Right hindlimb (tissue), 1 donor: ENCODE measurements around the gene UBQLN2.
A peak's percentile ranks its signal among the peaks of the same experiment; 100 is the strongest.
"Not testable (repeated sequence)": the region's sequence is repeated elsewhere in the genome, so short reads cannot be mapped to it uniquely, and the experiment has no call there.

Experiments used
- DNase-seq: peaks from one replicate; pipeline ENCODE4 v3.0.0-alpha.2; 2018

The UBQLN2 gene

DNA sequence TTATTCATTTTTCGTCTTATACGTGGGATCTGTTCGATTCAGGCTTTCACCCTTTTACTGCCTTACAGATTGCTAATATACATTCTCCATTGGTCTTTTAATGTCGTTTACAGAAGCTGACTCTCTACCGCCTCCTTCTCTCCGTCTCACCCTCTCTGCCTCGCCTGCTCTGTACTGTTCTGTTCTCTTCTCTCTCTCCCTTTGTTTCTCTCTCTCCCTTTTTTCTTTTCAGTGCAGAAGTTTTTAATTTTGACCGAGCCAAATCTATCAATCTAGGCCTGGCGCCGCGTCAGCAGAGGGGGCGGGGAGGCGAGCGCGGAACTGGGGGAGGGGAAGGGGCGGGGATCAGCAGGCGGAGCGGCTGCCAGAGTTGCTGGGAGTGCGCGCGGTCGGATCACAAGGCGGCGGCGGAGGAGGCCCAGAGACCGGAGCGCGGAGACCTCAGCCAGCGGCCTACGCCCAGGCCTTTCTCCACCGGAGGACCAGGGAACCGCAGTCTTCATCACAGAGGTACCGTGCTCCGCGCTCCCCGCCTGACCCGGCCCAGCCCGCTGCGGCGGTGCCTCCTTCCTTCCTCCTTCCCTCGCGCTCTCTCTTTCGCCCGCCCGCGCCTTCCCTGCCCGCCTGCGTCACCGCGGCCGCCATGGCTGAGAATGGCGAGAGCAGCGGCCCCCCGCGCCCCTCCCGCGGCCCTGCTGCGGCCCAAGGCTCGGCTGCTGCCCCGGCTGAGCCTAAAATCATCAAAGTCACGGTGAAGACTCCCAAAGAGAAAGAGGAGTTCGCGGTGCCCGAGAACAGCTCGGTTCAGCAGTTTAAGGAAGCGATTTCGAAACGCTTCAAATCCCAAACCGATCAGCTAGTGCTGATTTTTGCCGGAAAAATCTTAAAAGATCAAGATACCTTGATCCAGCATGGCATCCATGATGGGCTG, at the start of gene UBQLN2:
Gene UBQLN2, plus strand, starts transcription at position 397 of the 931 bp plus-strand sequence. Its CDS starts 247 bp downstream, at position 644.
- peak; percentile 90 for DNase-seq

DNA sequence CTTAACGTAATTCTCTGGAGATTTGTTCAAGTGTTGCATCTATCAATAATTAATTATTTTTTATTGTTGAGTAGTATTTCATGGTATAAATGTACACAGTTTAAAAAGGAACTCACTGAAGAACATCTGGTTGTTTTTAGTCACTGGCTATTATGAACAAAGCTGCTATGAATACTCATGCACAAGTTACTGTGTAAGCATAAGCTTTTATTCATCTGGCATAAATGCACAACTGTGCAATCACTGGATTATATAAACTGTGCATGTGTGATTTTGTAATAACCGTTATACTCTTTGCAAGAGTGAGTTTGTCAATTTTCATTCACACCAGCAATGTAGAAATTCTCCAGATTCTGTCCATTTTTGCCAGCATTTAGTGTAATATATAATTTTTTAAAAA, 43.8 kb upstream of the UBQLN2 start:
- DNase-seq = no peak

DNA sequence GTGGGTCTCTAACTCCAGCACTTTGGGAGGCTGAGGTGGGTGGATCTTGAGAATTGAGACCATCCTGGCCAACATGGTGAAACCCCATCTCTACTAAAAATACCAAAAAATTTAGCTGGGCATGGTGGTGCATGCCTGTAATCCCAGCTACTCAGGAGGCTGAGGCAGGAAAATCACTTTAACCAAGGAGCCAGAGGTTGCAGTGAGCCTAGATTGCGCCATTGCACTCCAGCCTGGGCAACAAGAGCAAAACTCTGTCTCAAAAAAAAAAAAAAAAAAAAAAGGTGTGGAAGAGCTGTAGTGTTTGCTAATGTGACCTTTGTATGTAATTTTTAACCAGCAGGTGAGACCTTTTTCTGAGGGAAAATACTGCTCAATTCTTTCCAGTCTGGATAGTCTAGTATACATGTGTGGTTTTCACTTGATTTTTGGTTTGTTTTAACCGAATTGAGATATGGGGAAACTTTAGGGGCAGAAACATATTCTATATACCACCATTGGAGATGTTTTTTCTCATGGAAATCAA, 33.9 kb upstream of the UBQLN2 start:
- DNase-seq = not testable (repeated sequence)

DNA sequence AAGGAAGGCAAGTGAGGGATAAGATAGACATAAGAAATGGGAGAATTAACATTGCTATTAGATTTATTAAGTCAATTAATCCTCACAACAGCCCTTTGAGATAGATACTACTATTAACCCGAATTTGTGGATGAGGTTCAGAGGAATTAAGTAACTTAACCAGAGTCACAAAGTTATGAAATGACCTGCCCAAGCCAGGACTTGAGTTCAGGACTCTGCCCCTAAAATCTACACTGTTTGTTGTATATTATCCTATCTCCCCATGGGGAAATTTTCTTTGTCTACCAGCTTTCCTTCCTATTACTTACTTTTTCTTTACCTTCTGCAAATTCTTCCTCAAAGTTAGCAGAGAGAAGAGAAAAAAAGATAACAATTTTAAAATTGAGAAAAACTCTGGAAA, 33.4 kb upstream of the UBQLN2 start:
- DNase-seq = no peak

DNA sequence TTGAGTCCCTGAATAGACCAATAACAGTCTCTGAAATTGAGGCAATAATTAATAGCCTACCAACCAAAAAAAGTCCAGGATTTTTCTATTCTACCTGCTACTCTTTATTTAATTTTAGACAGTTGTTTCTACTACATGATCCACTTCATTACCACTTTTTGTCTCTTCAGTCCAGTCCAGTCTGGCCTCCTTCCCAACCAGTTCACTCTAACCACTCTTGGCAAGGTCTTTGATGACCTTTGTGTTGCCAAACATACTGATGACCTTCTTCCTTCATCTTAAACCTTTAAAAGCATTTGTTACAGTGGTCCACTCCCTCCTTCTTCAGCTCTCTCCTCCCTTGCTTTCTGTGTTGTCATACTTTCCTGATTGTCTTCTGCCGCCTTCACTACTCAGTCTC, 12.8 kb upstream of the UBQLN2 start:
- DNase-seq = no peak

DNA sequence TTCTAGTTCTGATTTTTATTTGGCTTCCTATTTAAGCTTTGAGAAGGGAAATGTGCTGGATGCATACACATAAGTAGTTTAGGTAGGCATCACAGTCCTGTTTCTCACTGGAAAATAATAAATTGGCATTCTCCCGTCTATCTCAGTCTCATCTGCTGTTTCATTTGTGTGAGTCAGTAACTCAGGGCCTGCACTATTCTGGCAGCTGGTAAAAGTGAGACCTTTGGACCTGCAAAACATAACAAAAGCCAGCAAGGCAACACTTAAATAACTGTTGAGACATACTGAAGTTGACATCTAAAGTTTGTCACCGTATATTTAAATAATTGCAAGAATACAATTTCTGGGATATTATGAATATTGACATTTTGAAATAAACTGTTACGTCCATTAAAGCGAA, 8.6 kb upstream of the UBQLN2 start:
- DNase-seq = no peak

DNA sequence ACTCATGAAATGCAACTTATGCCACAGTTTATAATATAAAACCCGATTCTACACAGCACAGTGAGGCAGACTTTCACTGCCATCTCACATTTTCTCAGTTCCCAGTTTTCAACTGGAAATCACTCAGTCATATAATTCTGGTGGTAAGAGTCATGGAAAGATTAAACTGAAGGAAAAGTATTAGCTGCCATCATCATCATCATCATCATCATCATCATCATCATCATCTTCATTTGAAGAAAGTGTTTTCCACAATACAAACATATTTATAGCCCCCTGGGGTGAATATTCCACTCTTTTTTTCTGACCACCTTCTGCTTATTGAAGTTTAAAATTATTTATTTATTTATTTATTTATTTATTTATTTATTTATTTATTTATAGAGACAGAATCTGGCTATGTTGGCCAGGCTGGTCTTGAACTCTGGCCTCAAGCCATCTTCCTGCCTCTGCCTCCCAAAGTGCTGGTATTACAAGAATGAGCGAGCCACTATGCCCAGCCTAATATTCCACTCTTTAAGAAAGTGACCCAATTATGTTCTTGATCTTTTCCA, 6.0 kb upstream of the UBQLN2 start:
- no peak for DNase-seq

DNA sequence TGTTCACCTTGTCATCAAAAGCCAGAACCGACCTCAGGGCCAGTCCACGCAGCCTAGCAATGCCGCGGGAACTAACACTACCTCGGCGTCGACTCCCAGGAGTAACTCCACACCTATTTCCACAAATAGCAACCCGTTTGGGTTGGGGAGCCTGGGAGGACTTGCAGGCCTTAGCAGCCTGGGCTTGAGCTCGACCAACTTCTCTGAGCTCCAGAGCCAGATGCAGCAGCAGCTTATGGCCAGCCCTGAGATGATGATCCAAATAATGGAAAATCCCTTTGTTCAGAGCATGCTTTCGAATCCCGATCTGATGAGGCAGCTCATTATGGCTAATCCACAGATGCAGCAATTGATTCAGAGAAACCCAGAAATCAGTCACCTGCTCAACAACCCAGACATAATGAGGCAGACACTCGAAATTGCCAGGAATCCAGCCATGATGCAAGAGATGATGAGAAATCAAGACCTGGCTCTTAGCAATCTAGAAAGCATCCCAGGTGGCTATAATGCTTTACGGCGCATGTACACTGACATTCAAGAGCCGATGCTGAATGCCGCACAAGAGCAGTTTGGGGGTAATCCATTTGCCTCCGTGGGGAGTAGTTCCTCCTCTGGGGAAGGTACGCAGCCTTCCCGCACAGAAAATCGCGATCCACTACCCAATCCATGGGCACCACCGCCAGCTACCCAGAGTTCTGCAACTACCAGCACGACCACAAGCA, 898 bp downstream of the UBQLN2 start:
- DNase-seq = peak; percentile 33

DNA sequence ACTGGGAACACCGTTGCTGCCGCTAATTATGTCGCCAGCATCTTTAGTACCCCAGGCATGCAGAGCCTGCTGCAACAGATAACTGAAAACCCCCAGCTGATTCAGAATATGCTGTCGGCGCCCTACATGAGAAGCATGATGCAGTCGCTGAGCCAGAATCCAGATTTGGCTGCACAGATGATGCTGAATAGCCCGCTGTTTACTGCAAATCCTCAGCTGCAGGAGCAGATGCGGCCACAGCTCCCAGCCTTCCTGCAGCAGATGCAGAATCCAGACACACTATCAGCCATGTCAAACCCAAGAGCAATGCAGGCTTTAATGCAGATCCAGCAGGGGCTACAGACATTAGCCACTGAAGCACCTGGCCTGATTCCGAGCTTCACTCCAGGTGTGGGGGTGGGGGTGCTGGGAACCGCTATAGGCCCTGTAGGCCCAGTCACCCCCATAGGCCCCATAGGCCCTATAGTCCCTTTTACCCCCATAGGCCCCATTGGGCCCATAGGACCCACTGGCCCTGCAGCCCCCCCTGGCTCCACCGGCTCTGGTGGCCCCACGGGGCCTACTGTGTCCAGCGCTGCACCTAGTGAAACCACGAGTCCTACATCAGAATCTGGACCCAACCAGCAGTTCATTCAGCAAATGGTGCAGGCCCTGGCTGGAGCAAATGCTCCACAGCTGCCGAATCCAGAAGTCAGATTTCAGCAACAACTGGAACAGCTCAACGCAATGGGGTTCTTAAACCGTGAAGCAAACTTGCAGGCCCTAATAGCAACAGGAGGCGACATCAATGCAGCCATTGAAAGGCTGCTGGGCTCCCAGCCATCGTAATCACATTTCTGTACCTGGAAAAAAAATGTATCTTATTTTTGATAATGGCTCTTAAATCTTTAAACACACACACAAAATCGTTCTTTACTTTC, 1.8 kb downstream of the UBQLN2 start:
- DNase-seq = peak; percentile 24

DNA sequence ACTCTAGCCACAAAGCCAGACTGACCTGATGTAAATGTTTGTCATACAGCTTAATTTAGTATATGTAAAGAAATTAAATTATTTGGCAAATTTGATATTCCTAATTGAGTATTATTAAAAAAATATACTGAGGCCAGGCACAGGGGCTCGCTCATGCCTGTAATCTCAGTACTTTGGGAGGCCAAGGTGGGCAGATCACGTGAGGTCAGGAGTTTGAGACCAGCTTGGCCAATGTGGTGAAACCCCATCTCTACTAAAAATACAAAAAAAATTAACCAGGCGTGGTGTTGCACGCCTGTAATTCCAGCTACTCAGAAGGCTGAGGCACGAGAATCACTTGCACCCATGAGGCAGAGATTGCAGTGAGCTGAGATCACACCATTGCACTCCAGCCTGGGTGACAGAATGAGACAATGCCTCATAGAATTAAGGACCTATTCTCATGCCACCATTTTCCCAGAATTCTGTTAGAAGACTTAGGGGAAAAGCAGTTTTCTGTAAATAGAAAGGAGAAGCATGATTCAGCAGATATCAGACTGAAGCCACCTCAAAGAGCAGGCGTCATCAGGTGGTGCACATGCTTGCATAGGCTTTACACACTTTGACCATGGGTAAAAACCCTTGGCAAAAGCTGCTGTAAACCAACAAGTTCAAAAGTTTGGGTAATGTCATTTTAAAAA, 6.1 kb downstream of the UBQLN2 start:
- no peak for DNase-seq

DNA sequence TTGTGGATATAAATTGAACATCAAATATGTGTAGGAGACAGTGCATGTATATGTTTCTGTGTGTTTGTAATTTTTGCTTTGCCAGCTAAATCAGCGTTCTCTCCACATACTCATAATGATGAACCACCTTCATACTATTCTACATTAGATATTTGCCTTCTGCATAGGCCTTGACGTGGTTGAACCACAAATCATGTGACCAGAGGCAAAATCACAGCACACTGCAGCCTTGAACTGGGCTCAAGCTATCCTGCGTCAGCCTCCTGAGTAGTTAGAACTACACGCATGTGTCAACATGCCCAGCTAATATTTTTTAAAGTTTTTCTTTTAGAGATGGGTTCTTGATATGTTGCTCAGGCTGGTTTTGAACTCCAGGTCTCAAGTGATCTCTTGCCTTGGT, 9.5 kb downstream of the UBQLN2 start:
- no peak for DNase-seq

DNA sequence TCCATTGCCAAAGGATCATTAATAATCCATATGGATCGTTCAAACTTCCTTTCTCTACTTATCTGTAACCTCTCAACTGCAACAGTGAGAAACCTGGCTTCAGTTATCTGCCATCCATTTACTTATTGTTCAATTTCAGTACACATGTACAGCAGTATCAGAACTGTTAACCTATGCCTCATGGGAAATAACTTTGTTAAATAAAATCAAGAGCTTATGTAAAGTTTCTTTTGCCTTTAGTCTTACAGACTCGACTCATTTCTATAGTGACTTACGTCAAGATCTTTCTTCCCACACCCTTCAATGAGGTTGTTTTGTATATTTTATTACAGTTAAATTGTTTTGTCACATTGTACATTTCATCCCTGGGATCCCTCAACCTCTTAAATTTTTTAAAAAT, 11.4 kb downstream of the UBQLN2 start:
- no peak for DNase-seq

DNA sequence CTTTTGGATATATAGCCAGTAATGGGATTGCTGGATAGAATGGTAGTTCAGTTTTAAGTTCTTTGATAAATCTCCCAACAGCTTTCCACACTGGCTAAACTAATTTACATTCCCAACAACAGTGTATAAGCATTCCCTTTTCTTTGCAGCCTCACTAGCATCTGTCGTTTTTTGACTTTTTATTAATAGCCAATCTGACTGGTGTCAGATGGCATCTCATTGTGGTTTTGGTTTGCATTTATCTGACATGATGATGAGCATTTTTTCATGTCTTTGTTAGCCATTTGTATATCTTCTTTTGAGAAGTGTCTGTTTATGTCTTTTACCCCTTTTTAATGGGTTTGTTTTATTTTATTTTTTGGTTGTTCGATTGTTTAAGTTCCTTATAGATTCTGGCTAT, 13.3 kb downstream of the UBQLN2 start:
- no peak for DNase-seq

DNA sequence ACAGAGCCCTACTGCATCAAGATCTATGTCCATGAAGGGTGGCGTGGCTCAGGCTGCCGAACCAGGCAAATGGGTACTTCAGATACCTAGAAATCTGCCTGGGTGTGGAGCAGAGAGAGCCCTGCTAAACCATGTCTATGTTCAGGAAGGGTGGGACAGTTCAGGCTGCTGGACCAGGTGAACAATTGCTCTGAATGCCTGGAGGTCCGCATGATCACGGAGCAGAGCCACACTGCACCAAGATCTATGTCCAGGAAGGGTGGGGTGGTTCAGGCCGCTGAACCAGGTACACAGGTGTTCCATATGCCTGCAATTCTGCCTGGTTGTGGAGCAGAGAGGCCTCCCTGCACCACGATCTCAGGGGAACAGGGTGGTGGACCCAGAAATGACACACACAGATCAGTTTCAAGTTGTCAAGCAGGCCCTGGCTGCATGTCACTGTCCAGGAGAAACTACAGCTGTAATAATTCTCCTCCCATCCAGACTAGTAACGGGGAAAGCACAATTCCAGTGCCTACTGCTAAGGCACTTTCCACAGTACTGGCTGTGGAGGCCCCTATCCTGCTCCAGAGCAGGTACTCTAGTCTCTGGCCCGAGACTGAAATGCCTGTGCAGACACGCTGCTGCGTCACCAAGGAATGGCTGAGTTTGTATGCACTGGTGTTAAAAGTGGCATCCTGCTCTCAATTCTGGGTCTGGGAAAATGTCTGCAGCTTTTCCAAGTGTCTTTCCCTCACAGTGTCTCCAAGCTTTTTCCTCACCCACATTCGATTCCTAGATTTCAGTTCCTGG, 25.2 kb downstream of the UBQLN2 start:
- no peak for DNase-seq

DNA sequence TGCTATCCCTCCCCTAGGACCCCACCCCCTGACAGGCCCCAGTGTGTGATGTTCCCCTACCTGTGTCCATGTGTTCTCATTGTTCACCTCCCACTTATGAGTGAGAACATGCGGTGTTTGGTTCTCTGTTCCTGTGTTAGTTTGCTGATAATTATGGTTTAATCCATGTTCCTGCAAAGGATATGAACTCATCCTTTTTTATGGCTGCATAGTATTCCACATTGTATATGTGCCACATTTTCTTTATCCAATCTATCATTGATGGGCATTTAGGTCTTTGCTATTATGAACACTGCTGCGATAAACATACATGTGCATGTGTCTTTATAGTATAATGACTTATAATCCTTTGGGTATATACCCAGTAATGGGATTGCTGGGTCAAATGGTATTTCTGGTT, 28.4 kb downstream of the UBQLN2 start:
- not testable (repeated sequence) for DNase-seq

DNA sequence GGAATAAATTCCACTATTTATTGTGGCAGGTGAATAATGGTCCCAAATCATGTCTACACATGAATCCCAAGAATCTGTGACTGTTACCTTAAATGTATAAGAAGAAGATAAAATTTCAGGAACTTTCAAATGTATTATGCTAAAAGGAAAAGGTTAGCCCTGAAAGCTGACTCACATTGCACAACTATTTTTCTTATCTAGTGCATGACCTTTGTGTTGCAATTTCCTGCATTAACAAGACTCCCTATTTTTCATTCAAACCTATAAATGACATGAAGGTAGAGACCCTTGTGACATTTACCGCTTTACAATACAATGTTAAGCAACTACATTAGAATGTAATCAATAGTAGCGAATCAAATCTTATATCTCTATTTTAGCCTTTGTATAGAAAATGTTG, 36.7 kb downstream of the UBQLN2 start:
- DNase-seq = no peak

DNA sequence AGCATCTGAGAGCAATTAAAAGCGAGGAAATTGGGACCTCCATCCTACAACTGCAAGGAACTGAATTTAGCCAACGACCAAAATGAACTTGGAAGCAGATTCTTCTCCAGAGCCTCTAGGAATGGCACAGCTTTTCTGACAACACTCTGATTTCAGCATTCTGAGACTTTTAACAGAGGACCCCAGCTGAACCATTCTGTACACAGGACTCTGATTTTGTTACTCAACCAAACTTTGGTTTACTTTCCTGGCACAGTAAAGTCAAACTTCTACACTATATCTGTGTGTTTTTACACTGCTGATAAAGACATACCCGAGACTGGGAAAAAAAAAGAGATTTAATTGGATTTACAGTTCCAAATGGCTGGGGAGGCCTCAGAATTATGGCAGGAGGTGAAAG, 37.6 kb downstream of the UBQLN2 start:
- no peak for DNase-seq

DNA sequence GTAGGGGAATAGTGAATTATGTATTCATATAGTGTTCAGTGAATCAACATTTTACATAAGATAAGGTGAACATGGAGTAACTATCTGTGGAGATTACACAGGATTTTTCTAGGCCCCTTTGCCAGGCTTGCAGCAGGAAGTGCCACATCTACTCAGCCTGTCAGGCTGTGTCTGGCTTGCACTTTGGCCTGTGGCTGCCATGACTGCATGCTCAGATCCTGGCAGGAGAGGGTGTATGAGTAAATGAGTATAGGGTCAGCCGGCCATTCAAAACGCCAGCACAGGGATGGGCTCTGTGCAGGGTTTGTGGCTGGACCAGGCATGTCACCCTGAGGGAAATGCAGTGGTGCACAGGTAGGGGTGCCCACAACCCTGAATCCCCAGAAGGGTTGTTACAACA, 51.9 kb downstream of the UBQLN2 start:
- no peak for DNase-seq
